Vagina (tissue), 2 donors: ENCODE results near the gene OR2A2.

Experiments
- POLR2A ChIP-seq, 2 donors: fragments of 450-650 bp; IDR thresholded peaks; one replicate each; pipeline ENCODE4 v1.6.1; 2017; ENCODE audit warnings: antibody characterized with exemption in 2 of 2, mild to moderate bottlenecking in 2 of 2, moderate library complexity in 2 of 2
- POLR2AphosphoS5 ChIP-seq, 2 donors: sonication (generic); formaldehyde crosslinking; IDR thresholded peaks; one replicate each; pipeline ENCODE4 v1.9.0; 2017; ENCODE audit warnings: antibody characterized with exemption in 2 of 2, mild to moderate bottlenecking in 2 of 2, low read depth in 1 of 2; ENCODE audit not compliant: insufficient read depth in 1 of 2
- TF ChIP-seq, protein P1 (sequence below), 3 experiments: fragments of 450-650 bp in 2 of 3; fragments of 200-600 bp in 1 of 3; sonication (generic) in 1 of 3; IDR thresholded peaks; one replicate each; pipeline ENCODE4 v1.5.1; 2017 to 2019; ENCODE audit warnings: antibody characterized with exemption in 3 of 3, mild to moderate bottlenecking in 2 of 3, moderate library complexity in 2 of 3

GRCh38 chr7:144130730-144131129 is 21.3 kb downstream of the OR2A2 start:
- TF ChIP-seq, protein P1, sequence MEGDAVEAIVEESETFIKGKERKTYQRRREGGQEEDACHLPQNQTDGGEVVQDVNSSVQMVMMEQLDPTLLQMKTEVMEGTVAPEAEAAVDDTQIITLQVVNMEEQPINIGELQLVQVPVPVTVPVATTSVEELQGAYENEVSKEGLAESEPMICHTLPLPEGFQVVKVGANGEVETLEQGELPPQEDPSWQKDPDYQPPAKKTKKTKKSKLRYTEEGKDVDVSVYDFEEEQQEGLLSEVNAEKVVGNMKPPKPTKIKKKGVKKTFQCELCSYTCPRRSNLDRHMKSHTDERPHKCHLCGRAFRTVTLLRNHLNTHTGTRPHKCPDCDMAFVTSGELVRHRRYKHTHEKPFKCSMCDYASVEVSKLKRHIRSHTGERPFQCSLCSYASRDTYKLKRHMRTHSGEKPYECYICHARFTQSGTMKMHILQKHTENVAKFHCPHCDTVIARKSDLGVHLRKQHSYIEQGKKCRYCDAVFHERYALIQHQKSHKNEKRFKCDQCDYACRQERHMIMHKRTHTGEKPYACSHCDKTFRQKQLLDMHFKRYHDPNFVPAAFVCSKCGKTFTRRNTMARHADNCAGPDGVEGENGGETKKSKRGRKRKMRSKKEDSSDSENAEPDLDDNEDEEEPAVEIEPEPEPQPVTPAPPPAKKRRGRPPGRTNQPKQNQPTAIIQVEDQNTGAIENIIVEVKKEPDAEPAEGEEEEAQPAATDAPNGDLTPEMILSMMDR (IDR thresholded peaks at IDR 0.05), result no peak
- TF ChIP-seq POLR2A (IDR thresholded peaks at IDR 0.05), result no peak
- TF ChIP-seq POLR2AphosphoS5 (IDR thresholded peaks at IDR 0.05; ENCODE audit: insufficient read depth in 1 of 2, low read depth in 1 of 2), result no peak
